Neutrophil (primary cell): ENCODE measurements around the gene HSPB6.

Experiments used
- H3K27ac ChIP-seq: fragments of 200-600 bp; sonication (generic); 2 replicates; pipeline ENCODE4 v1.5.1; 2016; ENCODE audit warnings: mild to moderate bottlenecking, moderate library complexity
- H3K27me3 ChIP-seq: fragments of 200-600 bp; sonication (generic); 2 replicates; pipeline ENCODE4 v1.6.0; 2016; ENCODE audit warnings: mild to moderate bottlenecking
- H3K36me3 ChIP-seq: fragments of 200-600 bp; sonication (generic); 2 replicates; pipeline ENCODE4 v1.5.1; 2017
- H3K4me1 ChIP-seq, 2 experiments: fragments of 200-600 bp in 1 of 2; sonication (generic) in 1 of 2; 1 replicate in 1 of 2; 2 replicates in 1 of 2; pipeline versions ENCODE4 v1.5.1 to v1.6.1; 2013 to 2016; ENCODE audit warnings: low read depth in 1 of 2, low read length in 1 of 2, mild to moderate bottlenecking in 1 of 2, moderate library complexity in 1 of 2; ENCODE audit not compliant: control insufficient read depth in 1 of 2, insufficient read depth in 1 of 2
- H3K4me3 ChIP-seq, 2 experiments: fragments of 200-600 bp in 1 of 2; sonication (generic) in 1 of 2; 1 replicate in 1 of 2; 2 replicates in 1 of 2; pipeline ENCODE4 v1.5.1; 2013 to 2016; ENCODE audit warnings: low read depth in 1 of 2, low read length in 1 of 2, mild to moderate bottlenecking in 1 of 2, moderate library complexity in 1 of 2
- H3K9me3 ChIP-seq: fragments of 200-600 bp; sonication (generic); 2 replicates; pipeline ENCODE4 v1.5.1; 2016
- CTCF ChIP-seq: fragments of 200-600 bp; sonication (generic); IDR thresholded peaks from 2 replicates; pipeline ENCODE4 v1.5.1; 2016; ENCODE audit warnings: antibody characterized with exemption

The HSPB6 gene

GRCh38 chr19:35788205-35788960, 31.6 kb upstream of the HSPB6 start:
- H3K4me3 ChIP-seq, result no peak overlapping the region
- H3K9me3 ChIP-seq, result no peaks in the 10 kb centered on the region
- TF ChIP-seq CTCF, result no peak
- no peaks in the 10 kb centered on the region for H3K4me1 ChIP-seq
- H3K27ac ChIP-seq, result no peak overlapping the region
- no peaks in the 10 kb centered on the region for H3K27me3 ChIP-seq
- peaks cover 52% of the 10 kb centered on the region for H3K36me3 ChIP-seq

GRCh38 chr19:35787227-35787799, 30.5 kb upstream of the HSPB6 start:
- Histone ChIP-seq H3K27ac (no peak overlapping the region), H3K36me3 (peaks cover 63% of the 10 kb centered on the region), H3K4me1 (no peaks in the 10 kb centered on the region), H3K27me3 (no peaks in the 10 kb centered on the region), H3K9me3 (no peaks in the 10 kb centered on the region), H3K4me3 (no peak overlapping the region)
- no peak for TF ChIP-seq CTCF

GRCh38 chr19:35786299-35787160, 29.7 kb upstream of the HSPB6 start:
- no peak overlapping the region for H3K4me3 ChIP-seq
- no peak overlapping the region for H3K27ac ChIP-seq
- no peaks in the 10 kb centered on the region for H3K9me3 ChIP-seq
- H3K36me3 ChIP-seq, result peaks cover 71% of the 10 kb centered on the region
- TF ChIP-seq CTCF, result no peak
- H3K4me1 ChIP-seq, result no peaks in the 10 kb centered on the region
- H3K27me3 ChIP-seq, result no peaks in the 10 kb centered on the region

- Histone ChIP-seq H3K4me1 (no peaks in the 10 kb centered on the region), H3K27me3 (no peaks in the 10 kb centered on the region), H3K4me3 (no peak overlapping the region), H3K27ac (no peak overlapping the region), H3K36me3 (peaks cover 83% of the 10 kb centered on the region), H3K9me3 (no peaks in the 10 kb centered on the region)
- no peak for TF ChIP-seq CTCF
Observed at GRCh38 chr19:35785339-35785627, 28.5 kb upstream of the HSPB6 start.

- H3K27ac ChIP-seq, result no peak overlapping the region
- H3K4me3 ChIP-seq, result no peak overlapping the region
- H3K9me3 ChIP-seq, result no peaks in the 10 kb centered on the region
- H3K36me3 ChIP-seq, result peaks cover 89% of the 10 kb centered on the region
- H3K4me1 ChIP-seq, result no peaks in the 10 kb centered on the region
- TF ChIP-seq CTCF, result no peak
- no peaks in the 10 kb centered on the region for H3K27me3 ChIP-seq
Observed at GRCh38 chr19:35784503-35785338, 27.9 kb upstream of the HSPB6 start.
